HG03378 (cell line): ENCODE results near the gene CDIP1.

Experiments used
- ATAC-seq: cut with Tn5 transposase; IDR thresholded peaks from one replicate; pipeline ENCODE4 v1.9.1; 2021; ENCODE audit warnings: mild to moderate bottlenecking, moderate library complexity; ENCODE audit not compliant: unreplicated experiment

CDIP1 gene

GRCh38 chr16:4515611-4516233 is 22.9 kb downstream of the CDIP1 start:
- peak; percentile 60 for ATAC-seq

- no peak for ATAC-seq
These were observed 24.0 kb downstream of the CDIP1 start for GRCh38 chr16:4514606-4515005.

GRCh38 chr16:4513881-4514280 is 24.7 kb downstream of the CDIP1 start:
- ATAC-seq, result no peak

- ATAC-seq, result no peak
These were observed 25.3 kb downstream of the CDIP1 start for GRCh38 chr16:4513086-4513860.

- no peak for ATAC-seq
These were observed 26.1 kb downstream of the CDIP1 start for GRCh38 chr16:4512473-4512872.

GRCh38 chr16:4511441-4512082 is 27.0 kb downstream of the CDIP1 start:
- ATAC-seq, result no peak

GRCh38 chr16:4510747-4511426 is 27.7 kb downstream of the CDIP1 start:
- no peak for ATAC-seq

GRCh38 chr16:4510131-4510530 is 28.4 kb downstream of the CDIP1 start:
- ATAC-seq, result no peak

- ATAC-seq, result no peak
These were observed 29.2 kb downstream of the CDIP1 start for GRCh38 chr16:4509420-4509819.

- no peak for ATAC-seq
These were observed 29.8 kb downstream of the CDIP1 start for GRCh38 chr16:4508806-4509205.

- no peak for ATAC-seq
These were observed 30.8 kb downstream of the CDIP1 start for GRCh38 chr16:4507588-4508345.

- no peak for ATAC-seq
These were observed 32.1 kb downstream of the CDIP1 start for GRCh38 chr16:4506450-4506849.

- ATAC-seq, result no peak
These were observed 33.0 kb downstream of the CDIP1 start for GRCh38 chr16:4505356-4506147.

- no peak for ATAC-seq
These were observed 37.5 kb downstream of the CDIP1 start for GRCh38 chr16:4501071-4501478.

GRCh38 chr16:4500272-4500671 is 38.3 kb downstream of the CDIP1 start:
- no peak for ATAC-seq

- ATAC-seq, result no peak
These were observed 39.4 kb downstream of the CDIP1 start for GRCh38 chr16:4499196-4499555.

GRCh38 chr16:4498546-4499195 is 39.9 kb downstream of the CDIP1 start:
- ATAC-seq, result no peak

- ATAC-seq, result no peak
These were observed 42.3 kb downstream of the CDIP1 start for GRCh38 chr16:4496305-4496704.

- ATAC-seq, result no peak
These were observed 42.8 kb downstream of the CDIP1 start for GRCh38 chr16:4495766-4496165.
